ENCODE data around the gene IDI1. TPM values are rescaled to one million over a fixed set of nuclear protein-coding genes. Genes with fewer than 3 reads are reported as not detected.

The IDI1 gene
- total and polyA plus RNA-seq, 2 donors, result 40.5 to 44.6 TPM

Other genes with a start within 250 kb of the IDI1 start
- 19.3 TPM for gene LARP4B, start 117.4 kb downstream of the IDI1 start, total RNA-seq
- 22.0 TPM for gene LARP4B, start 117.4 kb downstream of the IDI1 start, polyA plus RNA-seq
- gene GTPBP4, start 60.7 kb downstream of the IDI1 start, total RNA-seq, result 39.4 TPM
- gene GTPBP4, start 60.7 kb downstream of the IDI1 start, polyA plus RNA-seq, result 32.0 TPM
- gene IDI2, start 23.3 kb downstream of the IDI1 start, total RNA-seq, result not detected
- 0.14 TPM for gene IDI2, start 23.3 kb downstream of the IDI1 start, polyA plus RNA-seq
- gene WDR37, start 7.3 kb upstream of the IDI1 start, total RNA-seq, result 8.5 TPM
- 14.0 TPM for gene WDR37, start 7.3 kb upstream of the IDI1 start, polyA plus RNA-seq

Data from thymus (tissue), 2 donors.